ENCODE measurements around the gene ARID5B.
"Not testable (repeated sequence)": the region's sequence is repeated elsewhere in the genome, so short reads cannot be mapped to it uniquely, and the experiment has no call there.

Gene ARID5B

GRCh38 chr10:62017491-62017870, 116.0 kb downstream of the ARID5B start:
- no peak for DNase-seq

- DNase-seq, result no peak
Observed at GRCh38 chr10:62018131-62018911, 116.8 kb downstream of the ARID5B start.

GRCh38 chr10:62019013-62019684, 117.7 kb downstream of the ARID5B start:
- DNase-seq, result no peak

- no peak for DNase-seq
Observed at GRCh38 chr10:62019685-62020359, 118.3 kb downstream of the ARID5B start.

GRCh38 chr10:62021128-62021665, 119.7 kb downstream of the ARID5B start:
- DNase-seq, result no peak

- DNase-seq, result no peak
Observed at GRCh38 chr10:62021978-62022802, 120.7 kb downstream of the ARID5B start.

- no peak for DNase-seq
Observed at GRCh38 chr10:62022830-62023229, 121.3 kb downstream of the ARID5B start.

GRCh38 chr10:62023329-62023728, 121.8 kb downstream of the ARID5B start:
- no peak for DNase-seq

GRCh38 chr10:62024026-62024701, 122.7 kb downstream of the ARID5B start:
- DNase-seq, result no peak

GRCh38 chr10:62025134-62025794, 123.8 kb downstream of the ARID5B start:
- no peak for DNase-seq

- no peak for DNase-seq
Observed at GRCh38 chr10:62025901-62026879, 124.7 kb downstream of the ARID5B start.

- DNase-seq, result no peak
Observed at GRCh38 chr10:62027841-62028501, 126.5 kb downstream of the ARID5B start.

GRCh38 chr10:62028502-62028842, 127.0 kb downstream of the ARID5B start:
- not testable (repeated sequence) for DNase-seq

GRCh38 chr10:62029401-62029800, 127.9 kb downstream of the ARID5B start:
- no peak for DNase-seq

- DNase-seq, result no peak
Observed at GRCh38 chr10:62031507-62031906, 130.0 kb downstream of the ARID5B start.

- no peak for DNase-seq
Observed at GRCh38 chr10:62033125-62033524, 131.6 kb downstream of the ARID5B start.

- DNase-seq, result no peak
Observed at GRCh38 chr10:62034096-62034640, 132.7 kb downstream of the ARID5B start.

- no peak for DNase-seq
Observed at GRCh38 chr10:62036186-62037081, 134.9 kb downstream of the ARID5B start.

All from activated CD8-positive, alpha-beta memory T cell treated with anti-CD3 and anti-CD28 coated beads, Interleukin-2, amount 50 U/mL, for 4 hours (primary cell).